ENCODE results near the gene F5. TPM values are rescaled to one million over a fixed set of nuclear protein-coding genes. Genes with fewer than 3 reads are reported as not detected.

F5 gene
- total and polyA plus RNA-seq, 2 experiments from 2014 or later = 20.4 to 24.0 TPM

DNA sequence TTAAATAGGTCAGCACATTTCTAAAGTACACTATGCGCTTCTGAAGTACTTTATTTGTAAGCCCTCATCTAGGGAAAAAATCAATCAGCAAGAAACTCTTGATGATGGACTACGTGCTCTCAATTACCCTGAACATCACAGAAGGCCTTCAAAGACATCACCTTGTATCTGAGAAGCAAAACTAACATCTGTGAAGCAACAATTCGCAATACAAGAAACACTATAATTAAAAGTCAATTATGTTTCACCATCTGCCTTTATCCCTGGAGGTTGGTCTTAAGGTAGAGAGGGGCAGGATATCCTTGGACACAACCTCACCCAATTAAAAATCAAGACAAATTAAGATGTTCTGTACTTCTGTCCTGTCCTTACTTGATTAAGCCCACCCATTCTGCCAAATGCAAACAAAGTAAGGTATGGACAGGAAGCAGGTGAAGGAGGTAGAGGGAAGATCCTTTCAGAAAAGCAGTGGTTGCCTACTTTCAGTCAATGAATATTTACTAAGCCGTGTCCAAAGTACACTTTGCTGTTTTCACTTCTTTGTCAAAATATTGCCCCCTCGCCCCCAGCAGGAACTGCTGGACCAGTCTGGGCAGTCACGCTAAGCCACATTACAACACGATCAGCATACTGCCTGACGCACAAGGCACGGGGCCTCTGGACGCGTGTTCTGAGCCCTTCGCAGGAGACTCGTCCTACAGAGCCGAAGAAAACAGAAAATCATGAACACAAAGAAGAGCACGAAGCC, 101.4 kb downstream of the F5 start:
- 11% methylated on average over 15 of the region's 15 CpGs for WGBS (ENCODE audit: low lambda C conversion rate, missing lambda C conversion rate)
- H4K20me1 ChIP-seq (ENCODE audit: insufficient read depth, poor library complexity, severe bottlenecking) = peaks cover 27% of the 10 kb centered on the region
- peak overlapping the region; percentile 82 for H3K4me2 ChIP-seq
- peak overlapping the region; percentile 98 for H3K27ac ChIP-seq
- H3K4me3 ChIP-seq = peak overlapping the region; percentile 59
- peaks cover 26% of the 10 kb centered on the region for H3K4me1 ChIP-seq (ENCODE audit: insufficient read depth)
- DNase-seq (ENCODE audit: low spot score) = peak; percentile 85
- no peaks in the 10 kb centered on the region for H3K36me3 ChIP-seq (replicated peaks; ENCODE audit: insufficient read depth, low read depth)
- TF ChIP-seq EZH2 (IDR thresholded peaks at IDR 0.05; ENCODE audit: borderline replicate concordance) (no peak), EZH2phosphoT487 (IDR thresholded peaks at IDR 0.05; ENCODE audit: low read depth, severe bottlenecking, unreplicated experiment) (no peak)
- TF ChIP-seq, protein P1, sequence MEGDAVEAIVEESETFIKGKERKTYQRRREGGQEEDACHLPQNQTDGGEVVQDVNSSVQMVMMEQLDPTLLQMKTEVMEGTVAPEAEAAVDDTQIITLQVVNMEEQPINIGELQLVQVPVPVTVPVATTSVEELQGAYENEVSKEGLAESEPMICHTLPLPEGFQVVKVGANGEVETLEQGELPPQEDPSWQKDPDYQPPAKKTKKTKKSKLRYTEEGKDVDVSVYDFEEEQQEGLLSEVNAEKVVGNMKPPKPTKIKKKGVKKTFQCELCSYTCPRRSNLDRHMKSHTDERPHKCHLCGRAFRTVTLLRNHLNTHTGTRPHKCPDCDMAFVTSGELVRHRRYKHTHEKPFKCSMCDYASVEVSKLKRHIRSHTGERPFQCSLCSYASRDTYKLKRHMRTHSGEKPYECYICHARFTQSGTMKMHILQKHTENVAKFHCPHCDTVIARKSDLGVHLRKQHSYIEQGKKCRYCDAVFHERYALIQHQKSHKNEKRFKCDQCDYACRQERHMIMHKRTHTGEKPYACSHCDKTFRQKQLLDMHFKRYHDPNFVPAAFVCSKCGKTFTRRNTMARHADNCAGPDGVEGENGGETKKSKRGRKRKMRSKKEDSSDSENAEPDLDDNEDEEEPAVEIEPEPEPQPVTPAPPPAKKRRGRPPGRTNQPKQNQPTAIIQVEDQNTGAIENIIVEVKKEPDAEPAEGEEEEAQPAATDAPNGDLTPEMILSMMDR (IDR thresholded peaks at IDR 0.05; ENCODE audit: poor library complexity) = no peak
- no peaks in the 10 kb centered on the region for H3K9me2 ChIP-seq (replicated peaks; ENCODE audit: insufficient read depth)
- peaks cover 57% of the 10 kb centered on the region for H3K79me2 ChIP-seq
- peak overlapping the region; percentile 31 for H2AFZ ChIP-seq
- no peaks in the 10 kb centered on the region for H3K27me3 ChIP-seq
- no peaks in the 10 kb centered on the region for H3K9me3 ChIP-seq (ENCODE audit: low read depth)

DNA sequence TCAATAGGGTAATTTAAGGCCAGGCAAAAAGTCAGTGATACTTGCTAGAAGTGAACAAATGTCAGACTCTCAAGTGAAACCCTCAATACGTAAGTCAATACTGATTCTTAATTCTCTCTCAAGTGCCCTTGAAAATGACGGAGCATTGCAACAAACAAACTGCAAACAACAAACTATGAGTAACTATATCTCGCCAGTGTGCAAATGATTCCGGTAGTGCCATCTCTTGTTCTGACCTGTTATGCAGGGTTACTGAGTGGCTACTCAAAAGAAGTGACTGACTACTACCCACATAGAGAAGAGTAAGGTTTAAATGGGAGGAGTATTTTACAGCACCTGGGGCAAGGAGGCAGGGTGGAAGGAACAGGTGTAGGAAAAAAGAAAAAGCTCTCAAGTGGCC, 102.2 kb downstream of the F5 start:
- no peak overlapping the region for H2AFZ ChIP-seq
- H3K27ac ChIP-seq = peak overlapping the region; percentile 98
- peaks cover 65% of the 10 kb centered on the region for H3K79me2 ChIP-seq
- no peaks in the 10 kb centered on the region for H3K9me2 ChIP-seq (replicated peaks; ENCODE audit: insufficient read depth)
- H3K4me2 ChIP-seq = peak overlapping the region; percentile 82
- TF ChIP-seq EZH2phosphoT487 (IDR thresholded peaks at IDR 0.05; ENCODE audit: low read depth, severe bottlenecking, unreplicated experiment) (no peak), EZH2 (IDR thresholded peaks at IDR 0.05; ENCODE audit: borderline replicate concordance) (no peak)
- TF ChIP-seq, protein P1 (IDR thresholded peaks at IDR 0.05; ENCODE audit: poor library complexity) = no peak
- WGBS (ENCODE audit: low lambda C conversion rate, missing lambda C conversion rate) = 60% methylated on average over 4 of the region's 4 CpGs
- peak overlapping the region; percentile 59 for H3K4me3 ChIP-seq
- H3K36me3 ChIP-seq (replicated peaks; ENCODE audit: insufficient read depth, low read depth) = no peaks in the 10 kb centered on the region
- peaks cover 34% of the 10 kb centered on the region for H4K20me1 ChIP-seq (ENCODE audit: insufficient read depth, poor library complexity, severe bottlenecking)
- no peaks in the 10 kb centered on the region for H3K9me3 ChIP-seq (ENCODE audit: low read depth)
- DNase-seq (ENCODE audit: low spot score) = no peak
- H3K4me1 ChIP-seq (ENCODE audit: insufficient read depth) = peaks cover 33% of the 10 kb centered on the region
- no peaks in the 10 kb centered on the region for H3K27me3 ChIP-seq

DNA sequence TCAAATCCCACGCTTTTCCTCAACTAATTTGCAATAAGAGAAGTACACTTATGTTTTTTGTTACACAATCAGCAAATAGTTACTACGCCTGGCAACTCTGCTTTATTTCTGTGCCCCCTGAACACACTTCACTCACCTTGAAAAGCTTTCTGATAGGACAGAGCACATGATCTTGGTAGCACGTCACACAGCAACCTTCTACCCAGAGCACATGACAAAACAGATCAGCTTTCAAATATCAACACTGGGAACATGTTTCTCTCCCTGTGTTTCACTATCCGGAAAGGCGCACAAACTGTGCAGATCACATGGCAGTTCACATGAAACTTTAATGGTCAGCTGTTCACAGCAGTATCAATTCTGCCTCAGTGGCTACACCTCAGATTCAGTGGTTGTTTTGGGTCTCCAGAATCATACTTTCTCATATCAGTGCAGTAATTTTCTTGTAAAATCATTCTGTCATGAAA, 102.7 kb downstream of the F5 start:
- no peaks in the 10 kb centered on the region for H3K9me3 ChIP-seq (ENCODE audit: low read depth)
- H3K4me2 ChIP-seq = peak overlapping the region; percentile 82
- H3K36me3 ChIP-seq (replicated peaks; ENCODE audit: insufficient read depth, low read depth) = no peaks in the 10 kb centered on the region
- no peaks in the 10 kb centered on the region for H3K27me3 ChIP-seq
- peaks cover 40% of the 10 kb centered on the region for H4K20me1 ChIP-seq (ENCODE audit: insufficient read depth, poor library complexity, severe bottlenecking)
- H3K9me2 ChIP-seq (replicated peaks; ENCODE audit: insufficient read depth) = no peaks in the 10 kb centered on the region
- no peak overlapping the region for H2AFZ ChIP-seq
- peaks cover 34% of the 10 kb centered on the region for H3K4me1 ChIP-seq (ENCODE audit: insufficient read depth)
- H3K79me2 ChIP-seq = peaks cover 70% of the 10 kb centered on the region
- TF ChIP-seq EZH2phosphoT487 (IDR thresholded peaks at IDR 0.05; ENCODE audit: low read depth, severe bottlenecking, unreplicated experiment) = no peak
- TF ChIP-seq EZH2 (IDR thresholded peaks at IDR 0.05; ENCODE audit: borderline replicate concordance) = no peak
- TF ChIP-seq, protein P1 (IDR thresholded peaks at IDR 0.05; ENCODE audit: poor library complexity) = no peak
- peak overlapping the region; percentile 98 for H3K27ac ChIP-seq
- DNase-seq (ENCODE audit: low spot score) = peak; percentile 71
- peak overlapping the region; percentile 59 for H3K4me3 ChIP-seq
- 21% methylated on average over 5 of the region's 5 CpGs for WGBS (ENCODE audit: low lambda C conversion rate, missing lambda C conversion rate)

Data from hepatocyte (in vitro differentiated cells).